ENCODE measurements around the gene UROS. TPM values are rescaled to one million over a fixed set of nuclear protein-coding genes. Genes with fewer than 3 reads are reported as not detected.

Gene UROS
- total RNA-seq, 1 donor from 2014 or later: 67.2 TPM

GRCh38 chr10:125836746-125837145 is 13.7 kb upstream of the UROS start:
- no peak for DNase-seq (ENCODE audit: low read depth, low spot score)

GRCh38 chr10:125828311-125828710 is 5.3 kb upstream of the UROS start:
- no peak for DNase-seq (ENCODE audit: low read depth, low spot score)

- no peak for DNase-seq (ENCODE audit: low read depth, low spot score)
Observed at GRCh38 chr10:125827133-125827532, 4.1 kb upstream of the UROS start.

GRCh38 chr10:125824736-125825135 is 1.7 kb upstream of the UROS start:
- no peak for DNase-seq (ENCODE audit: low read depth, low spot score)

GRCh38 chr10:125823663-125824251 is 699 bp upstream of the UROS start:
- DNase-seq (ENCODE audit: low read depth, low spot score): no peak

GRCh38 chr10:125820701-125821100 is 2.4 kb downstream of the UROS start:
- DNase-seq (ENCODE audit: low read depth, low spot score): no peak

- no peak for DNase-seq (ENCODE audit: low read depth, low spot score)
Observed at GRCh38 chr10:125817337-125817946, 5.6 kb downstream of the UROS start.

- DNase-seq (ENCODE audit: low read depth, low spot score): no peak
Observed at GRCh38 chr10:125816548-125816947, 6.5 kb downstream of the UROS start.

GRCh38 chr10:125815764-125816163 is 7.3 kb downstream of the UROS start:
- no peak for DNase-seq (ENCODE audit: low read depth, low spot score)

- no peak for DNase-seq (ENCODE audit: low read depth, low spot score)
Observed at GRCh38 chr10:125812128-125812750, 10.8 kb downstream of the UROS start.

- no peak for DNase-seq (ENCODE audit: low read depth, low spot score)
Observed at GRCh38 chr10:125811251-125811650, 11.8 kb downstream of the UROS start.

GRCh38 chr10:125808047-125808446 is 15.0 kb downstream of the UROS start:
- no peak for DNase-seq (ENCODE audit: low read depth, low spot score)

GRCh38 chr10:125802739-125803138 is 20.3 kb downstream of the UROS start:
- DNase-seq (ENCODE audit: low read depth, low spot score): no peak

GRCh38 chr10:125802131-125802530 is 20.9 kb downstream of the UROS start:
- no peak for DNase-seq (ENCODE audit: low read depth, low spot score)

GRCh38 chr10:125801574-125801973 is 21.5 kb downstream of the UROS start:
- no peak for DNase-seq (ENCODE audit: low read depth, low spot score)

- DNase-seq (ENCODE audit: low read depth, low spot score): no peak
Observed at GRCh38 chr10:125799451-125800182, 23.4 kb downstream of the UROS start.

- no peak for DNase-seq (ENCODE audit: low read depth, low spot score)
Observed at GRCh38 chr10:125797994-125798662, 24.9 kb downstream of the UROS start.

- no peak for DNase-seq (ENCODE audit: low read depth, low spot score)
Observed at GRCh38 chr10:125797424-125797823, 25.6 kb downstream of the UROS start.

- DNase-seq (ENCODE audit: low read depth, low spot score): no peak
Observed at GRCh38 chr10:125795637-125796190, 27.3 kb downstream of the UROS start.

GRCh38 chr10:125795128-125795527 is 27.9 kb downstream of the UROS start:
- DNase-seq (ENCODE audit: low read depth, low spot score): no peak

Data from pulmonary artery endothelial cell (primary cell).